Glutamatergic neuron (in vitro differentiated cells): Measurements from ENCODE around the gene MAP3K2. TPM values are rescaled to one million over a fixed set of nuclear protein-coding genes. Genes with fewer than 3 reads are reported as not detected.

ENCODE experiments used
- DNase-seq: peaks from one replicate; pipeline ENCODE4 v3.0.0; 2022
- H3K27ac Mint-ChIP-seq: one replicate; pipeline ENCODE4 v1.8.0; 2020; ENCODE audit warnings: mild to moderate bottlenecking, mixed read lengths, inconsistent platforms; ENCODE audit not compliant: unreplicated experiment
- H3K27me3 Mint-ChIP-seq: one replicate; pipeline ENCODE4 v1.8.0; 2020; ENCODE audit warnings: mild to moderate bottlenecking, moderate library complexity, mixed read lengths, inconsistent platforms; ENCODE audit not compliant: unreplicated experiment
- H3K36me3 Mint-ChIP-seq: one replicate; pipeline ENCODE4 v1.8.0; 2020; ENCODE audit warnings: mild to moderate bottlenecking, mixed read lengths, inconsistent platforms; ENCODE audit not compliant: unreplicated experiment
- H3K4me1 Mint-ChIP-seq: one replicate; pipeline ENCODE4 v1.8.0; 2020; ENCODE audit warnings: mild to moderate bottlenecking, low read depth, mixed read lengths, inconsistent platforms; ENCODE audit not compliant: unreplicated experiment
- H3K4me3 Mint-ChIP-seq: one replicate; pipeline ENCODE4 v1.8.0; 2020; ENCODE audit warnings: mild to moderate bottlenecking, mixed read lengths, inconsistent platforms; ENCODE audit not compliant: unreplicated experiment
- H3K9me3 Mint-ChIP-seq: one replicate; pipeline ENCODE4 v1.8.0; 2020; ENCODE audit warnings: mild to moderate bottlenecking, moderate library complexity, mixed read lengths, inconsistent platforms; ENCODE audit not compliant: unreplicated experiment
- total RNA-seq: library from RNA; stranded (reverse); fragmentation: NEBNext Ultra II Directional; extraction: Animal tissue kit (Norgen Biotek cat#: 25700); gene quantifications from one replicate; pipeline ENCODE4 v1.2.1, GENCODE V29; 2021; ENCODE audit not compliant: unreplicated experiment
- TF ChIP-seq, protein P1 (sequence below): fragments of 200-600 bp; sonication (generic); IDR thresholded peaks from one replicate; pipeline ENCODE4 v1.5.0; 2021; ENCODE audit not compliant: partially characterized antibody, unreplicated experiment

The MAP3K2 gene
- total RNA-seq, 1 donor from 2014 or later = 42.7 TPM

DNA sequence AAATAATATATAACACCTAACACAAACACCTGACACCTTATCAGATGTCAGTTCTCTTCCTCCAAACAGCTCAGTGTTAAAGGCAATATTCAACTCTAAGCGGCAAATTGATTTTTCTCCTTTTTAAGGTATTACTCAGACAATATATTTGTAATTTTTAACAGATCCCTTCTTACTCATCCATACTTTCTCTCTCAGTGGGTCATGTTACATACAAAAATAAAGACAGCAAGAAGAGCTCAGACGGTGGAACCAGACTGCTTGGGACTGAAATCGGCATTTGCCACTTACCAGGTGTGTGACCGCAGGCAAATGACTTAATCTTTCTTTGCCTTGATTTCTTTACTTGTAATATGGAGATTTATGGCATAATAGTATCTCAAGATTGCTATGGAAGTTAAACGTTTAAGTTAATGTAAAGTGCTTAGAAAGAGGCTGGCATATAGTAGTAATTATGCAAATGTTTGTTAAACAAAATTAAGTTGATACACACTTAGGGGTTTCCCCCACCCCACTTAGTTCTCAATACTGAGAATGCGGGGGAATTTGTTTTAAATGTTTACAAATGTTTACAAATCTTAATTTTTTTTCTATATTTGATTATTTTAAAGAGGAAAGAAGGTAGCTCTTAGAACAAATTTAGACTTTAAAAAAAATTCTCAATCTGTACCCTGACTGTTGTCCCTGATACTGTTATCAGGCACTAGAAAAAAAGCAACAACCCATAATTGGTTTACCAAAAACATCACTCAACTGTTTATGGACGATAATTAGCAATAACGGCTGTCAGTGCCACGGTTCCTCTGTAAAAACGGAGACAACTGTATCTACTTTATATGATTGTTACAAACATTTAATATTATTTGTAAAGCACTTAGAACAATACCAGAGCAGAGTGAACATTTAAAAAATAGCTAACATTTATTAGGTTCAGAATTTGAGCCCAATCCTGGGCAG lies 25.6 kb downstream of the MAP3K2 start:
- DNase-seq = no peak
- Mint-ChIP-seq H3K36me3 (no peaks in the 10 kb centered on the region), H3K4me3 (no peak overlapping the region), H3K9me3 (no peaks in the 10 kb centered on the region), H3K27me3 (no peaks in the 10 kb centered on the region), H3K4me1 (peaks cover 23% of the 10 kb centered on the region), H3K27ac (no peak overlapping the region)
- TF ChIP-seq, protein P1, sequence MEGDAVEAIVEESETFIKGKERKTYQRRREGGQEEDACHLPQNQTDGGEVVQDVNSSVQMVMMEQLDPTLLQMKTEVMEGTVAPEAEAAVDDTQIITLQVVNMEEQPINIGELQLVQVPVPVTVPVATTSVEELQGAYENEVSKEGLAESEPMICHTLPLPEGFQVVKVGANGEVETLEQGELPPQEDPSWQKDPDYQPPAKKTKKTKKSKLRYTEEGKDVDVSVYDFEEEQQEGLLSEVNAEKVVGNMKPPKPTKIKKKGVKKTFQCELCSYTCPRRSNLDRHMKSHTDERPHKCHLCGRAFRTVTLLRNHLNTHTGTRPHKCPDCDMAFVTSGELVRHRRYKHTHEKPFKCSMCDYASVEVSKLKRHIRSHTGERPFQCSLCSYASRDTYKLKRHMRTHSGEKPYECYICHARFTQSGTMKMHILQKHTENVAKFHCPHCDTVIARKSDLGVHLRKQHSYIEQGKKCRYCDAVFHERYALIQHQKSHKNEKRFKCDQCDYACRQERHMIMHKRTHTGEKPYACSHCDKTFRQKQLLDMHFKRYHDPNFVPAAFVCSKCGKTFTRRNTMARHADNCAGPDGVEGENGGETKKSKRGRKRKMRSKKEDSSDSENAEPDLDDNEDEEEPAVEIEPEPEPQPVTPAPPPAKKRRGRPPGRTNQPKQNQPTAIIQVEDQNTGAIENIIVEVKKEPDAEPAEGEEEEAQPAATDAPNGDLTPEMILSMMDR = no peak

DNA sequence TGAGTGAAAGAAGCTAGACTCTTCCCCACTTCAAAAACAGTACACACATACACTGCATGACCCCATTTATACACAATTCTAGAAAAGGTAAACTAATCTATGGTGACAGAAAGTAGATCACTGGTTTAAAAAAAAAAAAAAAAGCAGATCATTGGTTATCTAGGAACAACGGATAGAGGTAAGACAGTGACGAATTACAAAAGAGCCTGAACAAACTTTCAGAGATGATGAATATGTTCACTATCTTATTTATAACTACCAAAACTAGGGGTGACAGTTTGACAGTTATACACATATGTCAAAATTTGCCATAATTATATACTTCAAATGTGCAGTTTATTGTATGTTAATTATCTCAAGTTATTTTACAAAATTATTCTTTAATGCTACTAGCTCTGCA lies 27.5 kb downstream of the MAP3K2 start:
- H3K36me3 Mint-ChIP-seq = no peaks in the 10 kb centered on the region
- no peak overlapping the region for H3K27ac Mint-ChIP-seq
- H3K4me3 Mint-ChIP-seq = no peak overlapping the region
- H3K9me3 Mint-ChIP-seq = peaks cover 4% of the 10 kb centered on the region
- TF ChIP-seq, protein P1 = no peak
- H3K4me1 Mint-ChIP-seq = peaks cover 18% of the 10 kb centered on the region
- no peak for DNase-seq
- no peaks in the 10 kb centered on the region for H3K27me3 Mint-ChIP-seq

DNA sequence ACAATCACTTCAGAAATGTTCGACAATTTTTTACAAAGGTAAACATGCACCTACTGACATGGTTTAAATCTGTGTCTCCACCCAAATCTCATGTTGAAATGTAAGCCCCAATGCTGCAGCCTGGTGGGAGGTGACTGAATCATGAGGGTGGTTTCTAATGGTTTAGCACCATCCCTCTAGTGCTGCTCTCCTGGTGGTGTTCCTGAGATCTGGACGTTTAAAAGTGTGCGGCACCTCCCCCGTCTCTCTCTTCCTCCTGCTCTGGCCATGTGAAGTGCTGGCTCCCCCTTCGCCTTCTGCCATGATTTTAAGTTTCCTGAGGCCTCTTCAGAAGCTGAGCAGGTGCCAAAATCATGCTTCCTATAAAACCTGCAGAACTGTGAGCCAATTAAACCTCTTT lies 28.3 kb downstream of the MAP3K2 start:
- H3K27me3 Mint-ChIP-seq = no peaks in the 10 kb centered on the region
- peaks cover 5% of the 10 kb centered on the region for H3K9me3 Mint-ChIP-seq
- no peaks in the 10 kb centered on the region for H3K36me3 Mint-ChIP-seq
- TF ChIP-seq, protein P1 = no peak
- peak overlapping the region; percentile 68 for H3K4me3 Mint-ChIP-seq
- H3K4me1 Mint-ChIP-seq = peaks cover 22% of the 10 kb centered on the region
- DNase-seq = no peak
- peak overlapping the region; percentile 76 for H3K27ac Mint-ChIP-seq

DNA sequence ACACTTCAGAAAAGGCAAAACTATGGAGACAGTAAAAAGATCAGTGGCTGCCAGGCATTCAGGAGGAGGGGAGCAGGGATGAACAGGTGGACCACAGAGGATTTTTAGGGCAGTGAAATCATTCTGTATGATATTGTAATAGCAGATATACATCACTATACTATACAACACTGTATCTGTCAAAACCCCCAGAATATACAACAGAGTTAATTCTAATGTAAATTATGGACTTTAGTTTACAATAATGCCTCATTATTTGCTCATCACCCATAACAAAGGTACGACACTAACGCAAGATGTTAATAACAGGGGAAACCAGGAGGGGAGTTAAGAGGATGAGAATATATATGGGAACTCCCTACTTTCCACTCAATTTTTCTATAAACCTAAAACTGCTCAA lies 28.8 kb downstream of the MAP3K2 start:
- Mint-ChIP-seq H3K4me1 (peaks cover 24% of the 10 kb centered on the region), H3K36me3 (no peaks in the 10 kb centered on the region), H3K27ac (no peak overlapping the region), H3K9me3 (peaks cover 5% of the 10 kb centered on the region), H3K4me3 (no peak overlapping the region), H3K27me3 (no peaks in the 10 kb centered on the region)
- DNase-seq = no peak
- TF ChIP-seq, protein P1 = no peak

DNA sequence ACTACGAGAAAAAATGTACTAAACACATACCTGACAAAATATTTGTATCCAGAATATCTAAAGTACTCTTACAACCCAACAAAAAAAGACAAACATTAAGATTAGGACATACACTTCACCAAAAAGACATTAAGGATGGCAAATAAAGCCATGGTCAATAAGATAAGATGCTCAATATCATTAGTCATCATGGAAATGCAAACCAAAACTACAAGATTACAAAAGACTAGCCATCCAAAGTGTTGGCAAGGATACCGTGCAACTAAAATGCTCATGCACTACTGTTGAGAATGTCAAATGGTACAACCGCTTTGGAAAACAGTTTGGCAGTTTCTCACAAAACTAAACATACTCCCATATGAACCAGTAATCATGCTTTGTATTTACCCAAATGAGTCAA lies 29.7 kb downstream of the MAP3K2 start:
- Mint-ChIP-seq H3K4me3 (no peak overlapping the region), H3K36me3 (no peaks in the 10 kb centered on the region), H3K4me1 (peaks cover 21% of the 10 kb centered on the region), H3K27me3 (no peaks in the 10 kb centered on the region), H3K27ac (no peak overlapping the region), H3K9me3 (peaks cover 5% of the 10 kb centered on the region)
- no peak for DNase-seq
- TF ChIP-seq, protein P1 = no peak
